Stimulated activated memory B cell treated with anti-CD40 and anti-IgM and Interleukin-4, amounts not matched to agents 10 μg/mL and 1 μg/mL and 100 μg/mL, for 72 hours (primary cell): ENCODE data around the gene TEX2.
A peak's percentile ranks its signal among the peaks of the same experiment; 100 is the strongest.

ENCODE experiments used
- ATAC-seq: fragments of 150-1000 bp; cut with Tn5 transposase; 2 replicates; pipeline ENCODE4 v1.10.0; 2021
- H3K27ac Mint-ChIP-seq: one replicate; pipeline ENCODE4 v1.8.0; 2022; ENCODE audit warnings: mild to moderate bottlenecking, mixed read lengths
- H3K27me3 Mint-ChIP-seq: one replicate; pipeline ENCODE4 v1.8.0; 2022; ENCODE audit warnings: mixed read lengths
- H3K36me3 Mint-ChIP-seq: one replicate; pipeline ENCODE4 v1.8.0; 2022; ENCODE audit warnings: mixed read lengths
- H3K4me1 Mint-ChIP-seq: one replicate; pipeline ENCODE4 v1.8.0; 2022; ENCODE audit warnings: mixed read lengths
- H3K4me3 Mint-ChIP-seq: one replicate; pipeline ENCODE4 v1.8.0; 2022; ENCODE audit warnings: mild to moderate bottlenecking, moderate library complexity, mixed read lengths
- H3K9me3 Mint-ChIP-seq: one replicate; pipeline ENCODE4 v1.8.0; 2022; ENCODE audit warnings: mixed read lengths

TEX2 gene

GRCh38 chr17:64263000-64263766, at the start of gene TEX2:
Gene TEX2 (minus strand): TSS chr17:64263260. CDS start chr17:64214217, 49,043 bp downstream.
- Mint-ChIP-seq H3K4me3 (peak within 1 kb of the TSS; percentile 88), H3K27ac (peak within 1 kb of the TSS; percentile 79), H3K27me3 (peaks cover 13% of the 10 kb centered on the region), H3K9me3 (no peaks in the 10 kb centered on the region), H3K36me3 (no peaks in the 10 kb centered on the region), H3K4me1 (peaks cover 32% of the 10 kb centered on the region)
- ATAC-seq = peak; percentile 93

GRCh38 chr17:64309710-64310109, 46.6 kb upstream of the TEX2 start:
- ATAC-seq = no peak
- no peaks in the 10 kb centered on the region for H3K27me3 Mint-ChIP-seq
- no peak overlapping the region for H3K4me3 Mint-ChIP-seq
- H3K9me3 Mint-ChIP-seq = no peaks in the 10 kb centered on the region
- no peaks in the 10 kb centered on the region for H3K4me1 Mint-ChIP-seq
- H3K27ac Mint-ChIP-seq = no peak overlapping the region
- H3K36me3 Mint-ChIP-seq = no peaks in the 10 kb centered on the region

GRCh38 chr17:64309021-64309420, 46.0 kb upstream of the TEX2 start:
- H3K4me1 Mint-ChIP-seq = no peaks in the 10 kb centered on the region
- H3K36me3 Mint-ChIP-seq = no peaks in the 10 kb centered on the region
- no peaks in the 10 kb centered on the region for H3K9me3 Mint-ChIP-seq
- no peak overlapping the region for H3K27ac Mint-ChIP-seq
- H3K4me3 Mint-ChIP-seq = no peak overlapping the region
- no peaks in the 10 kb centered on the region for H3K27me3 Mint-ChIP-seq
- no peak for ATAC-seq

- Mint-ChIP-seq H3K27me3 (no peaks in the 10 kb centered on the region), H3K4me1 (no peaks in the 10 kb centered on the region), H3K9me3 (no peaks in the 10 kb centered on the region), H3K36me3 (no peaks in the 10 kb centered on the region), H3K27ac (no peak overlapping the region), H3K4me3 (no peak overlapping the region)
- peak; percentile 57 for ATAC-seq
Measured at GRCh38 chr17:64306850-64307463, 43.9 kb upstream of the TEX2 start.

- H3K4me3 Mint-ChIP-seq = no peak overlapping the region
- no peaks in the 10 kb centered on the region for H3K4me1 Mint-ChIP-seq
- H3K27ac Mint-ChIP-seq = no peak overlapping the region
- no peak for ATAC-seq
- H3K9me3 Mint-ChIP-seq = no peaks in the 10 kb centered on the region
- peaks cover 9% of the 10 kb centered on the region for H3K27me3 Mint-ChIP-seq
- no peaks in the 10 kb centered on the region for H3K36me3 Mint-ChIP-seq
Measured at GRCh38 chr17:64304551-64304950, 41.5 kb upstream of the TEX2 start.

GRCh38 chr17:64300699-64300965, 37.6 kb upstream of the TEX2 start:
- no peaks in the 10 kb centered on the region for H3K4me1 Mint-ChIP-seq
- peaks cover 9% of the 10 kb centered on the region for H3K27me3 Mint-ChIP-seq
- no peak overlapping the region for H3K4me3 Mint-ChIP-seq
- H3K36me3 Mint-ChIP-seq = no peaks in the 10 kb centered on the region
- H3K27ac Mint-ChIP-seq = no peak overlapping the region
- no peak for ATAC-seq
- H3K9me3 Mint-ChIP-seq = no peaks in the 10 kb centered on the region

GRCh38 chr17:64297467-64298088, 34.5 kb upstream of the TEX2 start:
- Mint-ChIP-seq H3K4me3 (no peak overlapping the region), H3K9me3 (no peaks in the 10 kb centered on the region), H3K27ac (no peak overlapping the region), H3K4me1 (peaks cover 6% of the 10 kb centered on the region), H3K36me3 (no peaks in the 10 kb centered on the region), H3K27me3 (peaks cover 9% of the 10 kb centered on the region)
- no peak for ATAC-seq

GRCh38 chr17:64296246-64296645, 33.2 kb upstream of the TEX2 start:
- H3K27ac Mint-ChIP-seq = no peak overlapping the region
- peaks cover 4% of the 10 kb centered on the region for H3K36me3 Mint-ChIP-seq
- no peak overlapping the region for H3K4me3 Mint-ChIP-seq
- H3K9me3 Mint-ChIP-seq = peaks cover 6% of the 10 kb centered on the region
- H3K27me3 Mint-ChIP-seq = peaks cover 9% of the 10 kb centered on the region
- peaks cover 6% of the 10 kb centered on the region for H3K4me1 Mint-ChIP-seq
- no peak for ATAC-seq

GRCh38 chr17:64295146-64295545, 32.1 kb upstream of the TEX2 start:
- no peak for ATAC-seq
- peaks cover 6% of the 10 kb centered on the region for H3K4me1 Mint-ChIP-seq

GRCh38 chr17:64291268-64291851, 28.3 kb upstream of the TEX2 start:
- Mint-ChIP-seq H3K27me3 (no peaks in the 10 kb centered on the region), H3K4me3 (no peak overlapping the region), H3K36me3 (peaks cover 10% of the 10 kb centered on the region), H3K4me1 (peaks cover 6% of the 10 kb centered on the region), H3K27ac (no peak overlapping the region), H3K9me3 (peaks cover 13% of the 10 kb centered on the region)
- ATAC-seq = no peak

More at GRCh38 chr17:64295146-64295545, 32.1 kb upstream of the TEX2 start:
- Mint-ChIP-seq H3K4me3 (no peak overlapping the region), H3K36me3 (peaks cover 10% of the 10 kb centered on the region), H3K9me3 (peaks cover 13% of the 10 kb centered on the region), H3K27ac (no peak overlapping the region), H3K27me3 (peaks cover 4% of the 10 kb centered on the region)

- peaks cover 10% of the 10 kb centered on the region for H3K36me3 Mint-ChIP-seq
- H3K27ac Mint-ChIP-seq = no peak overlapping the region
- H3K4me1 Mint-ChIP-seq = peaks cover 6% of the 10 kb centered on the region
- no peaks in the 10 kb centered on the region for H3K27me3 Mint-ChIP-seq
- ATAC-seq = no peak
- peaks cover 13% of the 10 kb centered on the region for H3K9me3 Mint-ChIP-seq
- H3K4me3 Mint-ChIP-seq = no peak overlapping the region
Measured at GRCh38 chr17:64289741-64290141, 26.7 kb upstream of the TEX2 start.

GRCh38 chr17:64282753-64283080, 19.7 kb upstream of the TEX2 start:
- no peak for ATAC-seq
- Mint-ChIP-seq H3K27ac (no peak overlapping the region), H3K4me3 (no peak overlapping the region), H3K4me1 (peaks cover 6% of the 10 kb centered on the region), H3K36me3 (no peaks in the 10 kb centered on the region), H3K27me3 (no peaks in the 10 kb centered on the region), H3K9me3 (no peaks in the 10 kb centered on the region)

- ATAC-seq = no peak
- no peak overlapping the region for H3K4me3 Mint-ChIP-seq
- no peaks in the 10 kb centered on the region for H3K36me3 Mint-ChIP-seq
- H3K27me3 Mint-ChIP-seq = no peaks in the 10 kb centered on the region
- no peak overlapping the region for H3K27ac Mint-ChIP-seq
- peaks cover 6% of the 10 kb centered on the region for H3K4me1 Mint-ChIP-seq
- H3K9me3 Mint-ChIP-seq = no peaks in the 10 kb centered on the region
Measured at GRCh38 chr17:64281962-64282752, 19.1 kb upstream of the TEX2 start.

- Mint-ChIP-seq H3K27ac (no peak overlapping the region), H3K9me3 (no peaks in the 10 kb centered on the region), H3K4me3 (no peak overlapping the region), H3K4me1 (peaks cover 6% of the 10 kb centered on the region), H3K36me3 (no peaks in the 10 kb centered on the region), H3K27me3 (no peaks in the 10 kb centered on the region)
- no peak for ATAC-seq
Measured at GRCh38 chr17:64278614-64279013, 15.6 kb upstream of the TEX2 start.

GRCh38 chr17:64277831-64278562, 14.9 kb upstream of the TEX2 start:
- H3K27ac Mint-ChIP-seq = no peak overlapping the region
- ATAC-seq = no peak

More at GRCh38 chr17:64277831-64278562, 14.9 kb upstream of the TEX2 start:
- Mint-ChIP-seq H3K9me3 (no peaks in the 10 kb centered on the region), H3K4me3 (no peak overlapping the region), H3K4me1 (peaks cover 6% of the 10 kb centered on the region), H3K27me3 (no peaks in the 10 kb centered on the region), H3K36me3 (no peaks in the 10 kb centered on the region)
